OCI-LY7 (cell line): ENCODE data around the gene ZNF615. TPM values are rescaled to one million over a fixed set of nuclear protein-coding genes. Genes with fewer than 3 reads are reported as not detected.
"Not testable (repeated sequence)": the region's sequence is repeated elsewhere in the genome, so short reads cannot be mapped to it uniquely, and the experiment has no call there.

Experiments used
- BruUV-seq: library from RNA; stranded (reverse); fragments of 400-500 nt; replicated peaks from 2 replicates; lab custom pipeline; 2021; lab: Mats Ljungman, UMichigan
- CTCF ChIA-PET: fragments of 300-600 bp; sonication (Branson Sonifier 250); formaldehyde crosslinking; loops from one replicate; lab custom pipeline; 2022; ENCODE audit warnings: antibody characterized with exemption; ENCODE audit not compliant: unreplicated experiment; lab: Charles Lee
- POLR2A ChIA-PET: fragments of 300-600 bp; sonication (Branson Sonifier 250); formaldehyde crosslinking; loops from one replicate; lab custom pipeline; 2022; ENCODE audit warnings: antibody characterized with exemption; lab: Charles Lee
- DNase-seq: peaks from one replicate; pipeline ENCODE4 v3.0.0-alpha.2; 2015; ENCODE audit warnings: low spot score
- H2AFZ ChIP-seq: fragments of 200-600 bp; sonication (generic), shearing (Covaris generic); 2 replicates; pipeline ENCODE4 v1.6.1; 2014; ENCODE audit warnings: mild to moderate bottlenecking, antibody characterized with exemption, low read length, moderate library complexity
- H3K27ac ChIP-seq: fragments of 200-600 bp; sonication (generic); 2 replicates; pipeline ENCODE4 v1.5.1; 2014; ENCODE audit warnings: mixed run types, low read depth, mild to moderate bottlenecking, moderate library complexity, low read length, inconsistent platforms; ENCODE audit not compliant: poor library complexity, severe bottlenecking
- H3K36me3 ChIP-seq: fragments of 200-600 bp; sonication (generic); 2 replicates; pipeline ENCODE4 v1.6.1; 2014; ENCODE audit warnings: mild to moderate bottlenecking, antibody characterized with exemption, low read length, moderate library complexity, mixed read lengths; ENCODE audit not compliant: insufficient read depth
- H3K4me1 ChIP-seq: fragments of 200-600 bp; sonication (generic); 2 replicates; pipeline ENCODE4 v1.5.1; 2014; ENCODE audit warnings: mild to moderate bottlenecking, low read length; ENCODE audit not compliant: insufficient read depth, poor library complexity, severe bottlenecking
- H3K4me2 ChIP-seq: fragments of 200-600 bp; sonication (generic); 2 replicates; pipeline ENCODE4 v1.6.1; 2014; ENCODE audit warnings: mild to moderate bottlenecking, low read length
- H3K4me3 ChIP-seq: fragments of 200-600 bp; sonication (generic); 2 replicates; pipeline ENCODE4 v1.5.1; 2014; ENCODE audit warnings: mild to moderate bottlenecking, low read depth, low read length; ENCODE audit not compliant: poor library complexity, severe bottlenecking
- H3K79me2 ChIP-seq: fragments of 200-600 bp; sonication (generic); 2 replicates; pipeline ENCODE4 v1.6.1; 2016; ENCODE audit warnings: low read depth, mild to moderate bottlenecking, low read length, moderate library complexity, mixed read lengths; ENCODE audit not compliant: insufficient read depth
- H3K9me2 ChIP-seq: fragments of 200-600 bp; sonication (generic); 2 replicates; pipeline ENCODE4 v1.6.1; 2016; ENCODE audit warnings: mild to moderate bottlenecking, low read length, mixed read lengths; ENCODE audit not compliant: insufficient read depth
- H3K9me3 ChIP-seq: fragments of 200-600 bp; sonication (generic); 2 replicates; pipeline ENCODE4 v1.6.1; 2014; ENCODE audit warnings: mild to moderate bottlenecking, mixed run types, low read length, mixed read lengths
- H4K20me1 ChIP-seq: fragments of 200-600 bp; sonication (generic); 2 replicates; pipeline ENCODE4 v1.6.1; 2014; ENCODE audit warnings: mild to moderate bottlenecking, antibody characterized with exemption, low read length, moderate library complexity, mixed read lengths; ENCODE audit not compliant: insufficient read depth
- CTCF ChIP-seq: fragments of 200-600 bp; sonication (generic); conservative IDR thresholded peaks from 2 replicates; pipeline ENCODE4 v1.5.1; 2014; ENCODE audit warnings: mild to moderate bottlenecking, antibody characterized with exemption, low read length, moderate library complexity, mixed read lengths
- EZH2phosphoT487 ChIP-seq: fragments of 200-600 bp; sonication (generic); IDR thresholded peaks from 2 replicates; pipeline ENCODE4 v1.6.1; 2018; ENCODE audit warnings: low read depth, borderline replicate concordance, mild to moderate bottlenecking, mixed run types, antibody characterized with exemption, low read length, moderate library complexity, mixed read lengths
- intact Hi-C: fragments of 100-400 bp; cut with micrococcal nuclease; formaldehyde crosslinking; loops from one replicate; pipeline ENCODE4 v1.10.0; 2022; ENCODE audit not compliant: unreplicated experiment
- total RNA-seq, 2 experiments: library from RNA; depleted of rRNA in 1 of 2; stranded (reverse); fragments of >200 nt in 1 of 2; shearing (Covaris generic) in 1 of 2; gene quantifications; 2 replicates each; pipeline ENCODE4 v1.2.3, GENCODE V29; 2014 to 2022

Gene ZNF615
- total RNA-seq, 2 experiments from 2014 or later = not detected

DNA sequence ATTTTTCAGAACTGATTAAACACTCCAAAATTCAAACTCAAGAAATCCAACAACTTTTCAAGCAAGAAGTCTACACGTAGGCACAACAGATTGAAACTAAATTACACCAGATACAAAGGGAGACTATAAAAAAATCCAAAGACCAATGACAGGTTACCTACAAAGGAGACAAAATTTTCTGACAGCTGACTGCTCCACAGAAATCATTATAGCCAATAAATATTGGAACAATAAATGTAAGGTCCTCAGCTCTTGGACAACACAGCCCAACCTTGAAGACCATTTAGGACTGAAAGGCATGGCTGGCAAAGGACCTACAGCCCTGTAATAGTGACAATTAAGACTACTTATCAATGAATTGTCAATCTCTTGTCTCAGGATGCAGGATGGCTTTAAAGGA is 37.3 kb downstream of the ZNF615 start:
- no peak for DNase-seq
- Histone ChIP-seq H4K20me1 (no peaks in the 10 kb centered on the region), H3K36me3 (peaks cover 85% of the 10 kb centered on the region), H3K79me2 (no peaks in the 10 kb centered on the region), H3K27ac (no peak overlapping the region), H3K4me1 (no peaks in the 10 kb centered on the region), H3K4me3 (no peak overlapping the region), H3K4me2 (no peak overlapping the region), H2AFZ (no peak overlapping the region), H3K9me2 (no peaks in the 10 kb centered on the region), H3K9me3 (peaks cover 23% of the 10 kb centered on the region)
- POLR2A ChIA-PET = no interaction called here
- CTCF ChIA-PET = no interaction called here
- TF ChIP-seq EZH2phosphoT487 (no peak), CTCF (no peak)
- intact Hi-C loops = no loop called here
- no TSS peak for BruUV-seq

GRCh38 chr19:51965583-51965982 is 42.4 kb downstream of the ZNF615 start:
- Histone ChIP-seq H3K4me2 (no peak overlapping the region), H3K9me3 (peaks cover 3% of the 10 kb centered on the region), H3K9me2 (no peaks in the 10 kb centered on the region), H3K36me3 (peaks cover 57% of the 10 kb centered on the region), H2AFZ (no peak overlapping the region), H3K4me1 (no peaks in the 10 kb centered on the region), H4K20me1 (no peaks in the 10 kb centered on the region), H3K27ac (no peak overlapping the region), H3K79me2 (no peaks in the 10 kb centered on the region), H3K4me3 (no peak overlapping the region)
- ChIA-PET POLR2A (no interaction called here), CTCF (no interaction called here)
- intact Hi-C loops = no loop called here
- no peak for DNase-seq
- TF ChIP-seq CTCF (no peak), EZH2phosphoT487 (no peak)
- no TSS peak for BruUV-seq

DNA sequence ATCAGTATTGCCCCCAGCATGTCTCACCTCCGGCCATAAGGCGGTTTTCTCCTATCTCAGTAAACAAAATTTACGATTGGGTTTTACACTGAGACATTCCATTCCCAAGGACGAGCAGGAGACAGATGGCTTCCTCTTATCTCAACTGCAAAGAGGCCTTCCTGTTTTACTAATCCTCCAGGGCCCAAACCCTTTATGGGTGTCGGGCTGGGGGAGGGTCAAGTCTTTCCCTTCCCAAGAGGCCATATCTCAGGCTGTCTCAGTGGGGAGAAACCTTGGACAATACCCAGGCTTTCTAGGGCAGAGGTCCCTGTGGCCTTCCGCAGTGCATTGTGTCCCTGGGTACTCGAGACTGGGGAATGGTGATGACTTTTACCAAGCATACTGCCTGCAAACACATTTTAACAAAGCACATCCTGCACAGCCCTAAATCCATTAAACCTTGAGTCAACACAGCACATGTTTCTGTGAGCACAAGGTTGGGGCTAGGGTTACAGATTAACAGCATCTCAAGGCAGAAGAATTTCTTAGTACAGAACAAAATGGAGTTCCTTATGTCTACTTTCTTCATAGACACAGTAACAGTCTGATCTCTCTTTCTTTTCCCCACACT is 47.3 kb downstream of the ZNF615 start:
- peaks cover 16% of the 10 kb centered on the region for H3K36me3 ChIP-seq
- H3K27ac ChIP-seq, BruUV-seq, DNase-seq, H2AFZ ChIP-seq, H3K4me2 ChIP-seq, H4K20me1 ChIP-seq, H3K9me2 ChIP-seq, H3K4me3 ChIP-seq, H3K79me2 ChIP-seq, intact Hi-C loops, H3K4me1 ChIP-seq, POLR2A ChIA-PET, CTCF ChIA-PET, H3K9me3 ChIP-seq: not testable (repeated sequence)
